HG02973 (cell line): ENCODE data around the gene HEPH.
"Not testable (repeated sequence)": the region's sequence is repeated elsewhere in the genome, so short reads cannot be mapped to it uniquely, and the experiment has no call there.

Experiments used
- ATAC-seq: cut with Tn5 transposase; IDR thresholded peaks from one replicate; pipeline ENCODE4 v1.9.1; 2021; ENCODE audit warnings: moderate library complexity; ENCODE audit not compliant: unreplicated experiment

The HEPH gene

DNA sequence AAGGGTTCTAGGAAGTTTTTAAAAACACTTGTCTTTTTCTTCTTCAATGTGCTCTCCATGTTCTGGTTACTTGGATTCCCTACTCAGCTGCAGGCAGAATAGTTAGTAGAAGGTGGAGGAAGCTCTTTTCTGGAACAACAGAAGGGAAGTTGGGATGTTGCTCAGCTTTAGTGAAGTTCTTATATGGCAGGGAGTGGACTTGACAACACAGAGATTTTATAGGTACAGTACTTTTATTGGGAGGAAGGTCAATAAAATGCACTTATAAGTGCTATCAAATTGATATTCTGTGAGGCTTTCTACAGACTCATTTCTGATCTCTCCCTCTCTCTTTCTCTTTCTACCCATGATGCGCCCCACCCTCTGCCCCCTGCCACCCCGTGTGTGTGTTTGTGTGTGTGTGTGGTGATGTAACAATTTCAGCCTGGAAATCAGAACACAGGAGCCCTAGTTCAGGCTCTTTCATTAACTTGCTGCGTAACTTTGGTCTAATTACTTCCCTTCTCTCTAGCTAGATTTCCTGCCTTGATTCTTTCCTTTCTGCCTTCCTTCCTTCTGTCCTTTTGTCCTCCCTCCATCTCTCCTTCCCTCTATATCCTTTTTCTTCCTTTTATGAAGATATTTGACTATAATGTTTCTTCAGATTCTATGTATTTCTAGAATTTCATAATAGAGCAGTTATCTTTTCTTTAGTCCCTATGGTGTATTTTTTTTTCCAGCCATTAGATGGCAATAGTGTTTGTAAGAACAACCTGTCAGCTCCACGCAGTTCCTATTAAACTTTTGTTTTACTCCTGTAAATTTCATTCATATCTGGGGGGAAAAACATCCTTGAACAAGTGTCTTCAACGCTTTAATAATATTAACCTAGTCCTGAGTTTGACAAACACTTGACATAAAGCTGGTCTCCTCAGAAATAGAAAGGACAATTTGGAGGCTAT lies 37.1 kb downstream of the HEPH start:
- ATAC-seq = no peak

DNA sequence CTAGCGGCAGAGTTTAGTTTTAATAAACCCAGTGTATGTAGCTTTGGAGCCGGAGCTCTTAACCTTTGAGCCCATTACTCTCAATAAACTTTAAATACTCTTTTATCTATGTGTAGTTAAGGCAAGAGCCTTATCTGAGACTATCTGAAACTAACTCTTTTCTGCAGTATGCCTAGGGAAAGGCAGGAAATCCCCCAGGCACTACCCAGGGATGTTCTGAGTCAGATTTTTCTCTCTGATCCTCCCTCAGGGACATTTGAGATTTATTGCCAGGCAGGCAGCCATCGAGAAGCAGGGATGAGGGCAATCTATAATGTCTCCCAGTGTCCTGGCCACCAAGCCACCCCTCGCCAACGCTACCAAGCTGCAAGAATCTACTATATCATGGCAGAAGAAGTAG lies 39.1 kb downstream of the HEPH start:
- ATAC-seq = no peak

DNA sequence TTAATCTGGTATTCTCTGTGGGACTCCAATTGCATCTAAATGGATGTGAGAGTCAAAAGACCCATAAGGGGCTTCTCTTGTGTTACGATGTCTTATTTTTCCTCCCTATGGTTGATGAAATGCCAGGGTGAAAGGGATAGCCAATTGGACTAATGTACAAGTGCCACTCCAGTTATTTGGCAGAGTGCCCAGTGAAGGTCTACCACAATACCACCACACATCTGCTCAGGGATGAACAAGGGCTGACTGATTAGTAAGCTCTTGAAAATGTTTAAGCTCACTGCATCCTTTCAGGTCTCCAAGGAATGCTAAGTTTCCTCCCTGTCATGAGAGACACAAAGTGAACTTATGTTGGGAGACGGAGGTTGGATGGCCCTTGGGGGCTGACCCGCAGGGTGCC lies 57.8 kb downstream of the HEPH start:
- ATAC-seq = no peak

DNA sequence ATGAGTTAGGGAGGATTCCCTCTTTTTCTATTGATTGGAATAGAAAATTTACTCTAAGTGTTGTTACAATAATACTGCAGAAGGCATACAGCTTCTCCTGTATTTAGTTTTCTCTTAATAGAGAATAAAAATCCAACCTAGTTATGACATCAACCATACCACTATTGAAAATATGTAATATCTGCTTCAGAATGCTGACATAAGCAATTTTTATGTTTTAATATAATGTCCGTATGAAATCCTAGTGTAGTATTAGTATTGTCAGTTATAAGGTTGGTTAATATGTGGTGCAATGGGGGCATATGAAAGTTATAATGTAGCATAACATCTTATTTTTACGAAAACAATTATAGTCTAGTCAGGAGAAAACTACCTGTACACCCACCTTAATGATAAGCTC lies 68.2 kb downstream of the HEPH start:
- ATAC-seq = no peak

- ATAC-seq = no peak
These were observed 69.2 kb downstream of the HEPH start for GRCh38 chrX:66233209-66233608.

GRCh38 chrX:66233904-66234303 lies 69.9 kb downstream of the HEPH start:
- ATAC-seq = not testable (repeated sequence)

- ATAC-seq = no peak
These were observed 91.4 kb downstream of the HEPH start for GRCh38 chrX:66255359-66255967.

GRCh38 chrX:66262807-66263206 lies 98.8 kb downstream of the HEPH start:
- no peak for ATAC-seq
